Endothelial cell of umbilical vein (primary cell): ENCODE data around the gene CUBN. TPM values are rescaled to one million over a fixed set of nuclear protein-coding genes. Genes with fewer than 3 reads are reported as not detected.

Experiments used
- BruUV-seq: library from RNA; stranded (reverse); fragments of 400-500 nt; replicated peaks from 2 replicates; lab custom pipeline; 2021; lab: Mats Ljungman, UMichigan
- CTCF ChIA-PET: fragments of 300-600, 350-600 bp; sonication (Branson Sonifier 250); formaldehyde crosslinking; loops from one replicate; lab custom pipeline; 2021; ENCODE audit warnings: antibody characterized with exemption, inconsistent platforms; lab: Charles Lee
- POLR2A ChIA-PET: fragments of 300-600, 350-600 bp; sonication (Branson Sonifier 250); formaldehyde crosslinking; loops from one replicate; lab custom pipeline; 2021; ENCODE audit warnings: antibody characterized with exemption, inconsistent platforms; lab: Charles Lee
- DNase-seq: peaks from one replicate; pipeline ENCODE4 v3.0.0-alpha.2; 2011; ENCODE audit warnings: low read depth, low spot score
- FAIRE-seq: peaks from 2 replicates; lab custom pipeline; 2011; peaks lifted over from hg19 to GRCh38; lab: Jason Lieb, UNC
- H2AFZ ChIP-seq: 2 replicates; pipeline ENCODE4 v1.6.0; 2012; ENCODE audit warnings: low read depth, low read length, control low read depth, inconsistent platforms
- H3K27ac ChIP-seq: 2 replicates; pipeline ENCODE4 v1.5.1; 2011; ENCODE audit warnings: low read depth, mild to moderate bottlenecking, control low read depth, low read length, moderate library complexity; ENCODE audit not compliant: insufficient read depth
- H3K27me3 ChIP-seq, 2 experiments: 2 replicates each; pipeline versions ENCODE4 v1.6.0 to v1.6.1; 2011; ENCODE audit warnings: low read length in 2 of 2, mixed read lengths in 1 of 2; ENCODE audit not compliant: control insufficient read depth in 2 of 2, insufficient read depth in 2 of 2
- H3K36me3 ChIP-seq, 2 experiments: 2 replicates in 1 of 2; 3 replicates in 1 of 2; pipeline ENCODE4 v1.5.1; 2011; ENCODE audit warnings: low read length in 2 of 2, mild to moderate bottlenecking in 1 of 2, moderate library complexity in 1 of 2; ENCODE audit not compliant: control insufficient read depth in 2 of 2, insufficient read depth in 2 of 2; ENCODE audit errors: extremely low read depth in 1 of 2
- H3K4me1 ChIP-seq: 3 replicates; pipeline ENCODE4 v1.5.1; 2011; ENCODE audit warnings: mild to moderate bottlenecking, low read length; ENCODE audit not compliant: control insufficient read depth, insufficient read depth; ENCODE audit errors: extremely low read depth
- H3K4me2 ChIP-seq: 2 replicates; pipeline ENCODE4 v1.6.1; 2011; ENCODE audit warnings: low read length, control low read depth, mixed read lengths; ENCODE audit not compliant: insufficient read depth
- H3K4me3 ChIP-seq, 3 experiments: fragments of 200-600 bp in 1 of 3; sonication (generic), shearing (Covaris generic) in 1 of 3; replicated peaks in 1 of 3; 2 replicates each; pipeline ENCODE4 v1.5.1; 2011 to 2016; ENCODE audit warnings: control low read depth in 3 of 3, low read length in 3 of 3, mild to moderate bottlenecking in 2 of 3, inconsistent platforms in 1 of 3, low read depth in 1 of 3, moderate library complexity in 1 of 3; ENCODE audit not compliant: insufficient read depth in 1 of 3
- H3K79me2 ChIP-seq: 2 replicates; pipeline ENCODE4 v1.6.0; 2012; ENCODE audit warnings: low read length, inconsistent platforms; ENCODE audit not compliant: control insufficient read depth, insufficient read depth
- H3K9ac ChIP-seq: replicated peaks from 2 replicates; pipeline ENCODE3; 2011; ENCODE audit warnings: low read length, control low read depth; ENCODE audit not compliant: insufficient read depth; ENCODE audit errors: extremely low read depth
- H3K9me1 ChIP-seq: replicated peaks from 3 replicates; pipeline ENCODE4 v1.6.0; 2011; ENCODE audit warnings: mild to moderate bottlenecking, low read length; ENCODE audit not compliant: control insufficient read depth, insufficient read depth; ENCODE audit errors: extremely low read depth
- H3K9me3 ChIP-seq: replicated peaks from 2 replicates; pipeline ENCODE4 v1.5.1; 2012; ENCODE audit warnings: low read length, inconsistent platforms; ENCODE audit not compliant: control insufficient read depth, insufficient read depth
- H4K20me1 ChIP-seq: replicated peaks from 2 replicates; pipeline ENCODE3; 2011; ENCODE audit warnings: mild to moderate bottlenecking, low read length; ENCODE audit not compliant: control insufficient read depth, insufficient read depth; ENCODE audit errors: extremely low read depth
- CTCF ChIP-seq, 2 donors: IDR thresholded peaks; 1 replicate in 1 of 2; 2 replicates in 1 of 2; pipeline ENCODE4 v1.5.1; 2011; ENCODE audit warnings: low read length in 2 of 2, mild to moderate bottlenecking in 2 of 2, moderate library complexity in 2 of 2, control low read depth in 1 of 2, inconsistent platforms in 1 of 2, low read depth in 1 of 2; ENCODE audit not compliant: insufficient read depth in 1 of 2; ENCODE audit errors: extremely low read depth in 1 of 2
- EZH2 ChIP-seq: IDR thresholded peaks from 2 replicates; pipeline ENCODE4 v1.6.1; 2012; ENCODE audit warnings: borderline replicate concordance, low read depth, mild to moderate bottlenecking, moderate library complexity, low read length, inconsistent platforms; ENCODE audit not compliant: severe bottlenecking
- FOS ChIP-seq: IDR thresholded peaks from 2 replicates; pipeline ENCODE4 v1.6.1; 2011; ENCODE audit warnings: mild to moderate bottlenecking, low read length, moderate library complexity, borderline replicate concordance; ENCODE audit not compliant: insufficient read depth
- GATA2 ChIP-seq: IDR thresholded peaks from 2 replicates; pipeline ENCODE4 v1.7.0; 2011; ENCODE audit warnings: low read depth, mild to moderate bottlenecking, moderate library complexity, mixed read lengths, low read length; ENCODE audit not compliant: insufficient read length, insufficient read depth
- JUN ChIP-seq: IDR thresholded peaks from 2 replicates; pipeline ENCODE4 v1.6.1; 2011; ENCODE audit warnings: borderline replicate concordance, low read depth; ENCODE audit not compliant: insufficient read length, insufficient read depth
- MAX ChIP-seq: IDR thresholded peaks from 2 replicates; pipeline ENCODE4 v1.6.1; 2011; ENCODE audit not compliant: insufficient read depth, insufficient read length
- MYC ChIP-seq: IDR thresholded peaks from one replicate; pipeline ENCODE4 v1.6.1; 2011; ENCODE audit warnings: mild to moderate bottlenecking, low read depth, low read length
- POLR2A ChIP-seq: IDR thresholded peaks from 2 replicates; pipeline ENCODE4 v1.6.1; 2012; ENCODE audit warnings: low read depth, mild to moderate bottlenecking, control low read depth, low read length
- POLR2AphosphoS5 ChIP-seq: IDR thresholded peaks from 2 replicates; pipeline ENCODE4 v1.6.1; 2012; ENCODE audit warnings: low read depth, mild to moderate bottlenecking, control low read depth, low read length, moderate library complexity; ENCODE audit not compliant: insufficient read depth
- dilution Hi-C: fragments of 300-500 bp; cut with MboI; formaldehyde crosslinking; loops from one replicate; pipeline ENCODE4 v1.15.0; 2019; ENCODE audit warnings: low sequenced_read_pairs; ENCODE audit not compliant: extremely low pct_ligation_motif_present
- intact Hi-C: fragments of 100-400 bp; cut with micrococcal nuclease; formaldehyde crosslinking; loops from one replicate; pipeline ENCODE4 v1.10.0; 2022
- polyA plus RNA-seq, 4 experiments: library from polyadenylated mRNA; depleted of rRNA in 3 of 4; stranded (reverse) in 3 of 4; unstranded in 1 of 4; fragments of >200 nt; gene quantifications; 2 replicates each; pipeline versions ENCODE4 v1.2.1 to v1.2.3, GENCODE V29; 2011 to 2012; ENCODE audit warnings: missing spikeins in 1 of 4
- total RNA-seq: library from RNA; stranded (reverse); gene quantifications from 2 replicates; pipeline ENCODE4 v1.2.3, GENCODE V29; 2021

The CUBN gene
- total and polyA plus RNA-seq, 2 donors (not counting 3 experiments of a cell fraction or from before 2014, with no cell fraction given) = 2.7 to 4.6 TPM

- Histone ChIP-seq H3K79me2 (no peaks in the 10 kb centered on the region), H3K36me3 (no peaks in the 10 kb centered on the region), H3K27me3 (no peaks in the 10 kb centered on the region), H3K27ac (peak overlapping the region; percentile 100), H3K4me3 (no peak overlapping the region), H4K20me1 (no peaks in the 10 kb centered on the region), H3K4me2 (peak overlapping the region; percentile 93), H3K9ac (peak overlapping the region; percentile 97), H3K4me1 (peaks cover 69% of the 10 kb centered on the region), H3K9me3 (no peaks in the 10 kb centered on the region), H3K9me1 (no peaks in the 10 kb centered on the region), H2AFZ (no peak overlapping the region)
- dilution Hi-C loops = no loop called here
- CTCF ChIA-PET = interaction anchor here (1.0 to 2.7 kb wide), 6 partner anchors 14 to 209 kb away, joined by 3 to 18 read pairs (median 4); no protein-coding TSS in a partner anchor
- DNase-seq (no peak), FAIRE-seq (peak; percentile 37)
- TF ChIP-seq FOS (no peak), JUN (no peak), MAX (no peak), POLR2A (no peak), EZH2 (no peak), POLR2AphosphoS5 (no peak), MYC (no peak), GATA2 (no peak), CTCF (IDR thresholded peaks at IDR 0.05; ENCODE audit: extremely low read depth in 1 of 2, insufficient read depth in 1 of 2, low read depth in 1 of 2, low read length in 2 of 2) (no peak)
- BruUV-seq = no TSS peak
- POLR2A ChIA-PET = interaction anchor here (2.7 kb wide), 1 partner anchor 168 kb away, joined by 10 read pairs; no protein-coding TSS in a partner anchor
- intact Hi-C loops = loop anchor here (5.0 kb wide), 2 partner anchors 149 to 209 kb away; no protein-coding TSS in a partner anchor
These were observed 68.2 kb downstream of the CUBN start for GRCh38 chr10:17061418-17061817.
